GM12878 (cell line): ENCODE measurements around the gene LRTM1.

Source experiments
- CTCF ChIP-seq, 3 experiments: IDR thresholded peaks in 2 of 3; conservative IDR thresholded peaks in 1 of 3; 2 replicates each; pipeline ENCODE4 v1.5.1; 2011; ENCODE audit warnings: low read depth in 3 of 3, low read length in 3 of 3, mild to moderate bottlenecking in 3 of 3, control low read depth in 2 of 3, moderate library complexity in 2 of 3, inconsistent platforms in 1 of 3, mixed read lengths in 1 of 3; ENCODE audit not compliant: control insufficient read depth in 2 of 3, insufficient read depth in 1 of 3; ENCODE audit errors: extremely low read depth in 1 of 3
- NKRF ChIP-seq: fragments of 450-650 bp; conservative IDR thresholded peaks from 2 replicates; pipeline ENCODE4 v1.6.1; 2017; ENCODE audit warnings: mild to moderate bottlenecking, moderate library complexity
- RELA ChIP-seq: fragments of 450-650 bp; IDR thresholded peaks from 2 replicates; pipeline ENCODE4 v1.8.0; 2014; ENCODE audit warnings: borderline replicate concordance; ENCODE audit not compliant: partially characterized antibody
- SP1 ChIP-seq: IDR thresholded peaks from one replicate; pipeline ENCODE4 v1.6.1; 2011; ENCODE audit warnings: low read depth, low read length
- TAF1 ChIP-seq: IDR thresholded peaks from 2 replicates; pipeline ENCODE4 v1.6.1; 2011; ENCODE audit warnings: mild to moderate bottlenecking, low read depth, low read length, borderline replicate concordance
- ZNF217 ChIP-seq: fragments of 450-650 bp; IDR thresholded peaks from 2 replicates; pipeline ENCODE4 v1.6.1; 2017; ENCODE audit warnings: antibody characterized with exemption, mild to moderate bottlenecking

GRCh38 chr3:54970895-54971294 is 43.0 kb upstream of the LRTM1 start:
- TF ChIP-seq CTCF (IDR thresholded peaks at IDR 0.05 in 2 of 3, conservative IDR thresholded peaks at IDR 0.05 in 1 of 3; ENCODE audit: control insufficient read depth in 2 of 3, extremely low read depth in 1 of 3, insufficient read depth in 1 of 3, low read depth in 3 of 3, low read length in 3 of 3), result no peak
- no peak for TF ChIP-seq RELA
- no peak for TF ChIP-seq SP1
- no peak for TF ChIP-seq NKRF
- TF ChIP-seq TAF1, result no peak
- TF ChIP-seq ZNF217, result no peak
